ENCODE measurements around the gene GTPBP4.

- TF ChIP-seq CTCF (conservative IDR thresholded peaks at IDR 0.05 in 1 of 2, IDR thresholded peaks at IDR 0.05 in 1 of 2; ENCODE audit: low read depth in 1 of 2, low read length in 2 of 2) (no peak), EZH2 (IDR thresholded peaks at IDR 0.05; ENCODE audit: low read length, missing control alignments) (no peak)
Measured at GRCh38 chr10:964321-964987, 23.8 kb upstream of the GTPBP4 start.
